K562 (cell line): ENCODE measurements around the gene PPARD. TPM values are rescaled to one million over a fixed set of nuclear protein-coding genes. Genes with fewer than 3 reads are reported as not detected.

Source experiments
- ATAC-seq: fragments of 200-7000 bp; cut with Tn5 transposase; 3 replicates; pipeline ENCODE4 v1.9.1; 2020; ENCODE audit warnings: moderate library complexity
- BruUV-seq: library from RNA; stranded (reverse); fragments of 400-500 nt; replicated peaks from 2 replicates; lab custom pipeline; 2021; lab: Mats Ljungman, UMichigan
- CTCF ChIA-PET: fragments of 300-600 bp; formaldehyde crosslinking; extraction: SDS; loops from one replicate; lab custom pipeline; 2021; ENCODE audit warnings: low intra/inter-chr PET ratio; lab: Yijun Ruan, JAX
- POLR2A ChIA-PET: fragments of 300-600, 350-650 bp; sonication (Branson Sonifier 250); formaldehyde crosslinking; extraction: SDS; loops from one replicate; lab custom pipeline; 2021; ENCODE audit warnings: antibody characterized with exemption, inconsistent platforms; lab: Yijun Ruan, JAX
- DNase-seq, 4 experiments: peaks; one replicate each; pipeline versions ENCODE4 v3.0.0 to v3.0.0-alpha.2; 2011 to 2018; ENCODE audit warnings: low spot score in 3 of 4, mixed read lengths in 3 of 4; ENCODE audit errors: extremely low read depth in 1 of 4
- FAIRE-seq: peaks from 2 replicates; lab custom pipeline; 2011; peaks lifted over from hg19 to GRCh38; lab: Jason Lieb, UNC
- H2AFZ ChIP-seq: 2 replicates; pipeline ENCODE4 v1.6.0; 2011; ENCODE audit warnings: low read depth, low read length, control low read depth, inconsistent platforms
- H3K27ac ChIP-seq: fragments of 200-600 bp; 3 replicates; pipeline ENCODE4 v1.8.0; 2011; ENCODE audit warnings: low read depth, mild to moderate bottlenecking, control low read depth, inconsistent platforms, low read length, moderate library complexity, mixed read lengths; ENCODE audit errors: extremely low read depth
- H3K27me3 ChIP-seq, 2 experiments: fragments of 300-600 bp in 1 of 2; 2 replicates in 1 of 2; 3 replicates in 1 of 2; pipeline versions ENCODE4 v1.6.0 to v1.8.0; 2011; ENCODE audit warnings: inconsistent platforms in 2 of 2, low read length in 2 of 2, mild to moderate bottlenecking in 1 of 2, mixed read lengths in 1 of 2, moderate library complexity in 1 of 2; ENCODE audit not compliant: control insufficient read depth in 2 of 2, insufficient read depth in 2 of 2
- H3K36me3 ChIP-seq: fragments of 300-600 bp; 3 replicates; pipeline ENCODE4 v1.8.0; 2011; ENCODE audit warnings: mild to moderate bottlenecking, low read length, inconsistent platforms; ENCODE audit not compliant: control insufficient read depth, insufficient read depth
- H3K4me1 ChIP-seq, 2 experiments: fragments of 200-600 bp in 1 of 2; replicated peaks in 1 of 2; 2 replicates in 1 of 2; 3 replicates in 1 of 2; pipeline versions ENCODE4 v1.5.1 to v1.8.0; 2011; ENCODE audit warnings: inconsistent platforms in 2 of 2, low read length in 2 of 2, mild to moderate bottlenecking in 1 of 2, mixed read lengths in 1 of 2, moderate library complexity in 1 of 2; ENCODE audit not compliant: control insufficient read depth in 2 of 2, insufficient read depth in 2 of 2
- H3K4me2 ChIP-seq: 2 replicates; pipeline ENCODE4 v1.6.1; 2011; ENCODE audit warnings: low read length, control low read depth, inconsistent platforms, mixed read lengths; ENCODE audit not compliant: insufficient read depth
- H3K4me3 ChIP-seq: fragments of 200-600 bp; sonication (generic), shearing (Covaris generic); 2 replicates; pipeline ENCODE4 v1.5.1; 2016; ENCODE audit warnings: control low read depth, inconsistent platforms
- H3K79me2 ChIP-seq: fragments of 200-600 bp; 3 replicates; pipeline ENCODE4 v1.8.0; 2011; ENCODE audit warnings: low read length, inconsistent platforms; ENCODE audit not compliant: control insufficient read depth, insufficient read depth
- H3K9ac ChIP-seq, 2 experiments: 2 replicates each; pipeline versions ENCODE4 v1.6.0 to v1.6.1; 2011; ENCODE audit warnings: low read depth in 2 of 2, low read length in 2 of 2, control low read depth in 1 of 2, inconsistent platforms in 1 of 2, mild to moderate bottlenecking in 1 of 2, mixed read lengths in 1 of 2; ENCODE audit not compliant: insufficient read depth in 1 of 2
- H3K9me1 ChIP-seq: one replicate; pipeline ENCODE4 v1.6.0; 2011; ENCODE audit warnings: inconsistent platforms, mild to moderate bottlenecking, low read length, moderate library complexity; ENCODE audit not compliant: control insufficient read depth, insufficient read depth
- H3K9me3 ChIP-seq: replicated peaks from 2 replicates; pipeline ENCODE4 v1.5.1; 2011; ENCODE audit warnings: low read depth, low read length, inconsistent platforms; ENCODE audit not compliant: control insufficient read depth, insufficient read depth
- H4K20me1 ChIP-seq: replicated peaks from 2 replicates; pipeline ENCODE4 v1.6.1; 2011; ENCODE audit warnings: low read length, inconsistent platforms, mixed read lengths; ENCODE audit not compliant: control insufficient read depth, insufficient read depth
- ASH1L ChIP-seq: fragments of 450-650 bp; IDR thresholded peaks from 2 replicates; pipeline ENCODE4 v1.6.1; 2018; ENCODE audit warnings: borderline replicate concordance, mild to moderate bottlenecking, low read depth; ENCODE audit not compliant: partially characterized antibody
- BMI1 ChIP-seq: fragments of 150-350 bp; IDR thresholded peaks from 2 replicates; pipeline ENCODE4 v1.6.1; 2014; ENCODE audit warnings: low read length
- CHCHD3 ChIP-seq: fragments of 250-450 bp; sonication (Bioruptor Pico); IDR thresholded peaks from 2 replicates; pipeline ENCODE4 v2.1.2; 2022; ENCODE audit warnings: mild to moderate bottlenecking
- EP400 ChIP-seq: fragments of 450-650 bp; IDR thresholded peaks from 2 replicates; pipeline ENCODE4 v1.6.1; 2017; ENCODE audit warnings: antibody characterized with exemption, mild to moderate bottlenecking, moderate library complexity
- GABPA ChIP-seq: fragments of 200-800 bp; sonication (Bioruptor generic); conservative IDR thresholded peaks from 2 replicates; pipeline ENCODE4 v1.6.1; 2016; ENCODE audit warnings: low read depth, missing genetic modification characterization, missing compliant biosample characterization
- GTF2F1 ChIP-seq: IDR thresholded peaks from 2 replicates; pipeline ENCODE4 v1.6.1; 2011; ENCODE audit warnings: low read depth, low read length, improper control_type of control experiment
- HCFC1 ChIP-seq: IDR thresholded peaks from 2 replicates; pipeline ENCODE4 v1.6.1; 2012; ENCODE audit warnings: low read depth, low read length, improper control_type of control experiment
- HNRNPLL ChIP-seq: fragments of 200-400 bp; formaldehyde crosslinking; IDR thresholded peaks from 2 replicates; pipeline ENCODE4 v1.6.1; 2017; ENCODE audit warnings: low read length, low read depth, mild to moderate bottlenecking; ENCODE audit not compliant: poor library complexity, severe bottlenecking
- JUND ChIP-seq, 2 experiments: IDR thresholded peaks; 2 replicates in 1 of 2; 3 replicates in 1 of 2; pipeline ENCODE4 v1.6.1; 2011; ENCODE audit warnings: borderline replicate concordance in 2 of 2, low read depth in 2 of 2, low read length in 2 of 2, improper control_type of control experiment in 1 of 2, missing biosample characterization in 1 of 2, missing genetic modification characterization in 1 of 2, missing genetic modification reagents in 1 of 2
- MYBL2 ChIP-seq, 2 experiments: fragments of 450-650 bp in 1 of 2; sonication (generic) in 1 of 2; formaldehyde crosslinking in 1 of 2; IDR thresholded peaks; 2 replicates each; pipeline versions ENCODE4 v1.6.1 to v1.8.1; 2017 to 2022; ENCODE audit warnings: borderline replicate concordance in 1 of 2, inconsistent platforms in 1 of 2, low read depth in 1 of 2, mild to moderate bottlenecking in 1 of 2, missing genetic modification reagents in 1 of 2, moderate library complexity in 1 of 2
- NFYB ChIP-seq: IDR thresholded peaks from 2 replicates; pipeline ENCODE4 v1.6.1; 2011; ENCODE audit warnings: mild to moderate bottlenecking, moderate library complexity; ENCODE audit not compliant: insufficient read length; ENCODE audit errors: extremely low read depth
- POLR2A ChIP-seq: fragments of 450-650 bp; conservative IDR thresholded peaks from 2 replicates; pipeline ENCODE4 v1.6.1; 2016
- POLR2AphosphoS5 ChIP-seq: IDR thresholded peaks from 2 replicates; pipeline ENCODE4 v1.6.1; 2011; ENCODE audit warnings: mild to moderate bottlenecking, low read depth, low read length, moderate library complexity; ENCODE audit not compliant: control insufficient read depth, insufficient read depth
- POLR2G ChIP-seq: fragments of 200-400 bp; formaldehyde crosslinking; IDR thresholded peaks from 2 replicates; pipeline ENCODE4 v1.6.1; 2017; ENCODE audit warnings: low read depth, mild to moderate bottlenecking, antibody characterized with exemption, low read length, moderate library complexity
- SETDB1 ChIP-seq: IDR thresholded peaks from one replicate; pipeline ENCODE4 v1.6.1; 2012; ENCODE audit warnings: low read length, control low read depth, inconsistent platforms
- SIX5 ChIP-seq, 2 experiments: IDR thresholded peaks; 2 replicates each; pipeline ENCODE4 v1.6.1; 2011; ENCODE audit warnings: low read length in 2 of 2, borderline replicate concordance in 1 of 2, low read depth in 1 of 2, mild to moderate bottlenecking in 1 of 2, moderate library complexity in 1 of 2; ENCODE audit not compliant: insufficient read depth in 1 of 2
- SUPT5H ChIP-seq: fragments of 450-650 bp; IDR thresholded peaks from 2 replicates; pipeline ENCODE4 v1.6.1; 2016
- THRAP3 ChIP-seq: fragments of 450-650 bp; IDR thresholded peaks from 2 replicates; pipeline ENCODE4 v1.6.1; 2016; ENCODE audit warnings: mild to moderate bottlenecking, inconsistent platforms, borderline replicate concordance
- ZBTB1 ChIP-seq: sonication (generic); formaldehyde crosslinking; IDR thresholded peaks from 2 replicates; pipeline ENCODE4 v1.8.1; 2023; ENCODE audit warnings: missing genetic modification reagents, low read depth, mild to moderate bottlenecking, borderline replicate concordance
- ZNF263 ChIP-seq: sonication (generic); formaldehyde crosslinking; IDR thresholded peaks from 2 replicates; pipeline ENCODE4 v1.8.0; 2022; ENCODE audit warnings: mild to moderate bottlenecking, missing genetic modification reagents, borderline replicate concordance
- ZNF431 ChIP-seq: sonication (generic); formaldehyde crosslinking; IDR thresholded peaks from 2 replicates; pipeline ENCODE4 v1.8.0; 2022; ENCODE audit warnings: mild to moderate bottlenecking, missing genetic modification reagents
- ZNF57 ChIP-seq: fragments of 450-650 bp; formaldehyde crosslinking; IDR thresholded peaks from 2 replicates; pipeline ENCODE4 v1.4.0; 2020; ENCODE audit warnings: mild to moderate bottlenecking, moderate library complexity
- ZZZ3 ChIP-seq: fragments of 450-650 bp; IDR thresholded peaks from 2 replicates; pipeline ENCODE4 v1.6.1; 2016; ENCODE audit warnings: antibody characterized with exemption, mild to moderate bottlenecking, moderate library complexity
- WGBS: fragments of 100-300 bp; shearing (Covaris generic); methylation state at CpG from one replicate; pipeline ENCODE4 v1.1.6; 2016; ENCODE audit warnings: low coverage, mixed read lengths; ENCODE audit not compliant: insufficient coverage; ENCODE audit errors: missing lambda C conversion rate; 5-methylcytosine and 5-hydroxymethylcytosine counted together
- in situ Hi-C: fragments of 300-500 bp; cut with MboI; formaldehyde crosslinking; loops from 4 replicates; pipeline ENCODE4 v1.15.0; 2018; ENCODE audit warnings: inconsistent platforms, mixed read lengths
- intact Hi-C: fragments of 100-400 bp; cut with micrococcal nuclease; formaldehyde crosslinking; loops from 2 replicates; pipeline ENCODE4 v1.14.2; 2022
- polyA plus RNA-seq, 8 experiments: library from polyadenylated mRNA; depleted of rRNA in 4 of 8; stranded (reverse) in 5 of 8; unstranded in 3 of 8; fragments of >200 nt; fragmentation: Nextera tagmentation in 2 of 8; fragmentation: Illumina TruSeq in 1 of 8; extraction: Ambion mirVana in 2 of 8; extraction: Trizol in 1 of 8; gene quantifications; 2 replicates each; pipeline versions ENCODE4 v1.2.1 to v1.2.3, GENCODE V29; 2011 to 2014; ENCODE audit warnings: inconsistent platforms in 1 of 8, missing spikeins in 1 of 8
- total RNA-seq, 7 experiments: library from RNA; depleted of rRNA in 6 of 7; stranded (reverse); fragments of >200 nt in 6 of 7; fragmentation: Illumina TruSeq in 2 of 7; extraction: Trizol in 2 of 7; gene quantifications; 2 replicates each; pipeline versions ENCODE4 v1.2.1 to v1.2.3, GENCODE V29; 2011 to 2021; ENCODE audit warnings: low replicate concordance in 1 of 7

The PPARD gene
- total and polyA plus RNA-seq, 9 of the 15 experiments (the other 6 are each of a cell fraction or from before 2014, with no cell fraction given) = 0.14 to 13.2 (median 3.8) TPM

DNA sequence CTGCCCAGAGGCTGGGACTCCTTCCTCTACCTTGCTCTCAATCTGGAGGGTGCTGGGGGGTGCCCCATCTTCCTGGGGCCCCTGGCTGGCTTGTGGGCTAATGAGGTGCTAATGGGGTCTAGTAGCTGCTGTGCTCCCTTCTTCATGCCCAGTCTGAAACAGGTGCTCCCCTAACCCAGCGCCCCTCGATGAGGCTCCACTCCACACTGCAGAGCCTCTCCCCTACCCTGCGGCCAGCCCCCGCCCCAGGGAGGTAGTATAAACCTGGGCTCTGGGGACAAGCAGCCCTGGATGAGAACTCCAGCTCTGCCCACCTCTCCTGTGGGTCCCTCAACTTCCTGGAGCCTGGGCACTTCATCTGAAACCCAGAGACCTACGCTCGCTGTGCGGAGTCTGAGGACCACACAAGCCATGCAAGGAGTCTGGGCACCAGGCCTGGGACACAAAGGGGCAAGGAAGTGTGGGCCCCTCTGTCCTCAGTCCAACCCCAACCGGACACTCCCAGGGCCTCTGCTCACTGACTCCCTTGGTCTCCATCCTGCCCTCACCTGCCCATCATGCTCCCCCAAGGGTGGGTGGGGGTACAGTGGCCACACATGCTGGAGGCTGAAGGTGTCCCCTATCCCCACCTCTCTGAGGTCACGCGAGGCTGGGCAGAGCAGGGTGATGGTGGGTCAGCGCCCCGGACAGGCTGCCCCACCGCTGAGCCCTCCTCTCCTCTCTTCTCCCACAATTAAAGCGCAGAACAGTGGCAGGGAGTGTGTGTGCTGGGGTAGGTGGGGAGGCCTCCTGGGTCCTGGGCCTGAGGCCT is 132.0 kb downstream of the PPARD start:
- no peaks in the 10 kb centered on the region for H3K27me3 ChIP-seq
- ChIA-PET POLR2A (interaction anchor here (0.6 to 7.6 kb wide), 8 partner anchors 9 to 181 kb away, joined by 3 to 167 read pairs (median 4); partner anchors contain the start of gene TEAD3), CTCF (no interaction called here)
- H3K9me1 ChIP-seq = no peaks in the 10 kb centered on the region
- H3K4me3 ChIP-seq = no peak overlapping the region
- WGBS = 81% methylated on average over 12 of the region's 14 CpGs
- H3K9me3 ChIP-seq = 0 out of 2 replicates have a peak, but pooled peaks cover 1% of the 10 kb centered on the region
- DNase-seq (peak in 1 of 4 experiments; percentile 28), FAIRE-seq (no peak), ATAC-seq (peak; percentile 3)
- no peak overlapping the region for H2AFZ ChIP-seq
- peaks cover 31% of the 10 kb centered on the region for H3K79me2 ChIP-seq
- intact Hi-C loops = no loop called here
- peaks cover 46% of the 10 kb centered on the region for H3K36me3 ChIP-seq
- BruUV-seq = no TSS peak
- H3K27ac ChIP-seq = no peak overlapping the region
- no peak overlapping the region for H3K4me2 ChIP-seq
- peaks cover 20 to 26% of the 10 kb centered on the region in 2 experiments; a peak in 4 of 5 replicates for H3K4me1 ChIP-seq
- peaks cover 32% of the 10 kb centered on the region for H4K20me1 ChIP-seq
- in situ Hi-C loops = no loop called here
- H3K9ac ChIP-seq = peak overlapping the region in 1 of 2 experiments; percentile 11; a peak in 1 of 4 replicates
- TF ChIP-seq SUPT5H = peak; percentile 26
- TF ChIP-seq EP400 = no peak
- no peak for TF ChIP-seq SIX5 (IDR thresholded peaks at IDR 0.05; ENCODE audit: borderline replicate concordance in 1 of 2, insufficient read depth in 1 of 2, low read depth in 1 of 2, low read length in 2 of 2)
- no peak for TF ChIP-seq ZNF57
- TF ChIP-seq JUND (IDR thresholded peaks at IDR 0.05; ENCODE audit: borderline replicate concordance, low read depth, low read length) = no peak
- TF ChIP-seq JUND (tag; IDR thresholded peaks at IDR 0.05; ENCODE audit: borderline replicate concordance, low read depth, low read length) = no peak
- no peak for TF ChIP-seq ZBTB1 (CRISPR knock-in tag)
- peak; percentile 23; the same call in 1 of the 2 replicates for TF ChIP-seq ZNF263 (CRISPR knock-in tag)
- no peak for TF ChIP-seq HNRNPLL
- TF ChIP-seq GTF2F1 = no peak
- TF ChIP-seq GABPA (tag) = no peak
- TF ChIP-seq MYBL2 (IDR thresholded peaks at IDR 0.05; ENCODE audit: low read depth) = no peak
- no peak for TF ChIP-seq MYBL2 (CRISPR knock-in tag; IDR thresholded peaks at IDR 0.05; ENCODE audit: borderline replicate concordance)
- TF ChIP-seq CHCHD3 = no peak
- no peak for TF ChIP-seq SETDB1
- TF ChIP-seq BMI1 = no peak
- no peak for TF ChIP-seq ASH1L
- peak; percentile 82 for TF ChIP-seq POLR2G
- TF ChIP-seq THRAP3 = no peak
- no peak for TF ChIP-seq HCFC1
- no peak for TF ChIP-seq NFYB
- 0 out of 2 replicates have a peak, but pooled peaks have one; percentile 27 for TF ChIP-seq POLR2AphosphoS5
- TF ChIP-seq ZNF431 (CRISPR knock-in tag) = no peak
- TF ChIP-seq POLR2A = peak; percentile 63
- TF ChIP-seq ZZZ3 = no peak
